Measurements from ENCODE around the gene RNLS.
"Not testable (repeated sequence)": the region's sequence is repeated elsewhere in the genome, so short reads cannot be mapped to it uniquely, and the experiment has no call there.

RNLS gene

DNA sequence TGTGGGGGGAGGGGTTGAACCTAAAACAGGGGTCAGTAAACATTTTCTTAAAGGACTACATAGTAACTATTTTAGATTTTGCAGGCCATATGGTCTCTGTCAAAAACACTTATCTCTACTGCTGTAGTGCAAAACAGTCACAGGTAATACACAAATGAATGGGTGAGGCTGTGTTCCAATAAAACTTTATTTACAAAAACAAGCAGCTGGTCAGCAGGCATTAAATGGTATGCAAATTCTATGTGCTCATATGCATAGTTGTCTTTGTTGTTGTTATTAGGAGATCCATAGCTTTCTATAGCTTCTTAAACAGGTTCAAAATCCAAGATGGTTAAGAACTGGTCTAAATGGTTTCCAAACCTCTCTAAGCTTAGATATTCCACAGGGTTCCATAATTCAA is 302.6 kb downstream of the RNLS start:
- H3K36me3 Mint-ChIP-seq (ENCODE audit: low read depth) = peaks cover 10% of the 10 kb centered on the region
- no peak overlapping the region for H3K27ac Mint-ChIP-seq
- peaks cover 24% of the 10 kb centered on the region for H3K4me1 Mint-ChIP-seq (ENCODE audit: low read depth)
- no peaks in the 10 kb centered on the region for H3K27me3 Mint-ChIP-seq (ENCODE audit: low read depth)
- no peak overlapping the region for H3K4me3 Mint-ChIP-seq
- peaks cover 6% of the 10 kb centered on the region for H3K9me3 Mint-ChIP-seq

DNA sequence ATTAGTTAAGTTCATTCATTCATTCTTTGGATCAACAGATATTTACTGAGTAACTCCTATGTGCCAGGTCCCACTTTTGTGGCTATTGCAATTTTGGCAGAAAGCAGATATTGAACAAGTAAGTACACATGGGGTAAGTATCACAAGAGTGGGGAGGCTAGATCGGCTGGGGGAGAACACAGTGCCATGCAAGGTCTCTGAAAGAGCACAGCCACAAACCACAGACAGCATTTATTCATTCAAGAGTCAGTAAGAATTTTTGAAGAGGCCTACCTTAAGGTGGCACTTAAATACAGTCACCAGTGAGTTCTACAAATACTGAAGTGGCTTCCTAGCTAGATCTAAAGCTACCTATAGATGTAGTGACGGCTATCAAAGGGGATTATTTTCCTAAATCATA is 304.2 kb downstream of the RNLS start:
- Mint-ChIP-seq H3K27me3 (ENCODE audit: low read depth) (no peaks in the 10 kb centered on the region), H3K36me3 (ENCODE audit: low read depth) (peaks cover 7% of the 10 kb centered on the region), H3K4me3 (no peak overlapping the region), H3K9me3 (peaks cover 6% of the 10 kb centered on the region), H3K27ac (no peak overlapping the region), H3K4me1 (ENCODE audit: low read depth) (peaks cover 27% of the 10 kb centered on the region)

DNA sequence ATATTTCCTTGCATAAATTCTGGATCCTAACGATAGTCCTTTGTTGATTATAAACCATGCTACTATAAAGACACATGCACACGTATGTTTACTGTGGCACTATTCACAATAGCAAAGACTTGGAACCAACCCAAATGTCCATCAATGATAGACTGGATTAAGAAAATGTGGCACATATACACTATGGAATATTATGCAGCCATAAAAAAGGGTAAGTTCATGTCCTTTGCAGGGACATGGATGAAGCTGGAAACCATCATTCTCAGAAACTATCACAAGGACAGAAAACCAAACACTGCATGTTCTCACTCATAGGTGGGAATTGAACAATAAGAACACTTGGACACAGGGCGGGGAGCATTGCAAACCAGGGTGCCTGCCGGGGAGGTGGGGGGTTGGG is 306.2 kb downstream of the RNLS start:
- not testable (repeated sequence) for H3K4me3 Mint-ChIP-seq; H3K9me3 Mint-ChIP-seq; H3K36me3 Mint-ChIP-seq (ENCODE audit: low read depth); H3K27ac Mint-ChIP-seq; H3K27me3 Mint-ChIP-seq (ENCODE audit: low read depth)
- peaks cover 37% of the 10 kb centered on the region for H3K4me1 Mint-ChIP-seq (ENCODE audit: low read depth)

DNA sequence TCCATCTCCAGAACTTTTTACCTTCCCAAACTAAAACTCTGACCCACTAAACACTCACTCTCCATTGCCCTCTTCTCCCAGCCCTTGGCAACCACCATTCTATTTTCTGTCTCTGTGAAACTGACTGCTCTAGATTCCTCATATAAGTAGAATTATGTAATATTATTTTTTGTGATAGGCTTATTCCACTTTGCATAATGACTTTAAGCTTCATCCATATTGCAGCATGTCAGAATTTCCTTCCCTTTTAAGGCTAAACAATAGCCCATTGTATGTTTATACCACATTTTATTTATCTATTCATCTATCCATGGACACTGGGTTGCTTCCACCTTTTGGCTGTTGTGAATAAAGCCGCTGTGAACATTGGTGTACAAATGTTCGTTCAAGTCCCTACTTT is 308.8 kb downstream of the RNLS start:
- Mint-ChIP-seq H3K36me3 (ENCODE audit: low read depth) (peaks cover 4% of the 10 kb centered on the region), H3K9me3 (peaks cover 6% of the 10 kb centered on the region), H3K4me3 (no peak overlapping the region), H3K4me1 (ENCODE audit: low read depth) (peaks cover 42% of the 10 kb centered on the region), H3K27me3 (ENCODE audit: low read depth) (no peaks in the 10 kb centered on the region), H3K27ac (no peak overlapping the region)

DNA sequence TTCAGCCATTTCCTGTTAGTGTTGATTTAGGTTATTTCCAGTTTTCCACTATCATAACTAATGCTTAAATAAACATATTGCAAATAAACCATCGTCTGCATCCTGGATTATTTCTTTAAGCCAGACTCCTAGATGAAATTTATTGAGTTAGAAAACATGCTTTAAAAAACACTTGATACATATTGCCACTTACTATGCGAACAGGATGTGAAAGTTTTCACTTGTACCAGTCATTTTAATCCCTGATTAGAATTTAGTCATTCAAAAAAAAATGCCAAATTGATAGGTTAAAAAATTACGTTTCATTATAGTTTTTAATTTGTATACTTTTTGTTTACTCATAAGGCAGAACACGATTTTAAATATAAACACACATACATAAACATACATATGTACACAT is 309.6 kb downstream of the RNLS start:
- H3K4me1 Mint-ChIP-seq (ENCODE audit: low read depth) = peaks cover 41% of the 10 kb centered on the region
- H3K4me3 Mint-ChIP-seq = no peak overlapping the region
- no peaks in the 10 kb centered on the region for H3K27me3 Mint-ChIP-seq (ENCODE audit: low read depth)
- H3K9me3 Mint-ChIP-seq = peaks cover 6% of the 10 kb centered on the region
- no peak overlapping the region for H3K27ac Mint-ChIP-seq
- peaks cover 3% of the 10 kb centered on the region for H3K36me3 Mint-ChIP-seq (ENCODE audit: low read depth)

DNA sequence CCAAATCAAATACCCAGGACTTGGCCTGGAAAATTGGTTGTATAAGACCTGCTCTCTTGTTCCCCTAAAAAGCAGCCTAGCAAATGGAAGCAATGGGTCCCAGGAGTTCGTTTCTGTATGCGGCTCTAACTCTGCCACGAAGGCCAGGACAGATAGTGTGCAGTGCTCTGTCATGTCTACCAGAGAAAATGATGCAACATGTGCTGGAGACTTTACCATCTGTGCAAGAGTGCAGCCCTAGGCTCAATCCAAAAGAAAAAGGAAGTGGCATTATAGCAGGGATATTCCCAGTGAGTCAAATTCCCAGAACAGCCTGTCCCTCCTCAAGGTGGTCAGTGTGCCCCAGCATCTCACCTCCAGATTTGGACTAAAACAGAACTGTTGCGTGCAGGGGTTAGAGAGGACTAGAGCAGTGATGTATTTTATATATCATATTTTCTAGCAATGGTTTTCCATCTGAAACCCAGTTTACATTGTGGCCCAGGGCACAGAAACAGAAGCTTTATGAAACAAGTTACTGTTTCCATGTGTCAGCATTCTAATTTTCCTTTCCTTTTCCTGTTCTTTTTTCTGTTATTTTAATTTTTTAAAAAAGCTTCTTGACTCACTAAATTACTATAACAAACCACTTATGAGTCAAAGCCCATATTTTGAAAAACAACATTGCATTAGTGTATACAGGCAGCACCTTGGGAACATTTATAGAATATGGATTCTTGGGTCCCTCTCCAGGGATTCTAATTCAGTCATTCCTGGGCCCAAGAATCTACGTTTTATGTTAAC is 311.2 kb downstream of the RNLS start:
- peaks cover 4% of the 10 kb centered on the region for H3K27me3 Mint-ChIP-seq (ENCODE audit: low read depth)
- H3K27ac Mint-ChIP-seq = peak overlapping the region; percentile 89
- H3K9me3 Mint-ChIP-seq = peaks cover 3% of the 10 kb centered on the region
- peak overlapping the region; percentile 56 for H3K4me3 Mint-ChIP-seq
- peaks cover 50% of the 10 kb centered on the region for H3K4me1 Mint-ChIP-seq (ENCODE audit: low read depth)
- peaks cover 6% of the 10 kb centered on the region for H3K36me3 Mint-ChIP-seq (ENCODE audit: low read depth)

DNA sequence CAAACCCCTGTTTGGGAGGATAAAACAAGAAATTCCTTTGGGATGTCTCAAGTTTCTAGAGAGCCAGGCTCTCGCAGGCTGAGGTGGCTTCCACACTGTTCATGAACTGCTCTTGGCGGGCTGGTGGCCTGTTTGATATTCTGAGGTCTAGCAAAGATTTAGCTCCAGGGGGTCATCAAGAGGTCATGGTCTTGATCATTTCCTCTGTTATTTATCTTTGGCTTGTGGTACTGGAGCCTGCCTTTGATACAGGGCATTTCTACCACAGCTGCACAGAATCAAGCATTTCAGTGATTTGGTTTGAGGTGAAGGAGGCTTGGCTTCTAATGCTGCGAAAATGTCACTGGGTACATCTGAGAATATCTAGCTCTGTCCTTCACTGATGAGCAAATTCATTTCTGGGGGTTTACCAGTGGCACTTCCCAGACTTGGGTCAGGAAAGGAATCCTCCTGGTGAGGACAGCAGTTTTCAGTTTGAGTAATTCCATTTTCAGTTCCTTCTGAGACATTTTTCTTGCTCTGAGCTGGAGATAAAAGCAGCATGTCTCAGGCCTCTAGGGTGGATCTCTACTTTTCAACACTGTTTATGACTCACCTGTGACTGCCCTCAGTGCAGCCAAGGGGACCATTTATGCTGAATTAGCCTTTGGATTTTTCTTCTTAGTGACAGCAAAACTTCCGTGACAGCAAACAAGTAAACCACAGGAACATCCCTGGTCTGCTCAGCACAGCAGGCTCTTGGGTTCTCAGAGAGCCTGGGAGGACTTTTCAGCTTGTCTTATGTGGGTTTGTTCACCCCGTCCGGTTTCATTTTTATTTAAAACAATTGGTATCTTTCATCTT is 312.0 kb downstream of the RNLS start:
- Mint-ChIP-seq H3K9me3 (no peaks in the 10 kb centered on the region), H3K27ac (peak overlapping the region; percentile 89), H3K36me3 (ENCODE audit: low read depth) (peaks cover 5% of the 10 kb centered on the region), H3K4me3 (peak overlapping the region; percentile 56), H3K27me3 (ENCODE audit: low read depth) (peaks cover 4% of the 10 kb centered on the region), H3K4me1 (ENCODE audit: low read depth) (peaks cover 57% of the 10 kb centered on the region)

DNA sequence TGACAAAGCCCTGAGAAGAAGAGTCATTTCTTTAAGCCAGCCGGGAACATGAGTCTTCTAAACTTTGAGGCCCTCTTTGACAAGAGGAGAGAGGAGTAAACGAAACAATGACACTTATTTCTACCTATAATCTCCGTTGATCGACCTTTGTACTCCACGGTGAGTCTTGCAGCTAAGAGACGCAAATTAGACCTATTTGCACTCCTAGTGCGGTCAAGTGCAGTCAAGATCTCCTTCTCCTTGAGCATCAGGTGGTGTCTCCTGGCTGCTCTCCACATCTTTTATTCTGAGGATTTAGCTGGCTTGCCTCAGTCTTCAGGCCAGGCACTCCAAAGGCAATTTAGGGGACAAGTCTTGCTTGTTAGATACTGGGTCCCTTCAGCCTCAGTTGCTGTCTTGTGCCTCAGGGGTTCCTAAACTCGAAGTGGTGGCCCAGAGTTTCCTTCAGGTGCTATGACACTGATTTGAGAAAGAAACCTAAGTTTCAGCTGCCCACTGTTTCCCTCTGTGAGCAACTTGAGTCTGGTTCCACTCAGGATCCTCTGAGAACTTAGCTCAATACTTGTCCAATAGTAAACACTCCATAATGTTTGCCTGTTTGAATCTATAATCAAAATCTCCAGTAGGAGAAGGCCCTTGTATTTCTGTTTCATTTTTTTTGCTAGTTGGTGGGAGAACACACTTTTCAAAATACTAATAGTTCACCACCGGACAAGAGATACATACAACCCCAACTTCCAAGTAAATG is 312.9 kb downstream of the RNLS start:
- H3K4me1 Mint-ChIP-seq (ENCODE audit: low read depth) = peaks cover 59% of the 10 kb centered on the region
- no peak overlapping the region for H3K4me3 Mint-ChIP-seq

DNA sequence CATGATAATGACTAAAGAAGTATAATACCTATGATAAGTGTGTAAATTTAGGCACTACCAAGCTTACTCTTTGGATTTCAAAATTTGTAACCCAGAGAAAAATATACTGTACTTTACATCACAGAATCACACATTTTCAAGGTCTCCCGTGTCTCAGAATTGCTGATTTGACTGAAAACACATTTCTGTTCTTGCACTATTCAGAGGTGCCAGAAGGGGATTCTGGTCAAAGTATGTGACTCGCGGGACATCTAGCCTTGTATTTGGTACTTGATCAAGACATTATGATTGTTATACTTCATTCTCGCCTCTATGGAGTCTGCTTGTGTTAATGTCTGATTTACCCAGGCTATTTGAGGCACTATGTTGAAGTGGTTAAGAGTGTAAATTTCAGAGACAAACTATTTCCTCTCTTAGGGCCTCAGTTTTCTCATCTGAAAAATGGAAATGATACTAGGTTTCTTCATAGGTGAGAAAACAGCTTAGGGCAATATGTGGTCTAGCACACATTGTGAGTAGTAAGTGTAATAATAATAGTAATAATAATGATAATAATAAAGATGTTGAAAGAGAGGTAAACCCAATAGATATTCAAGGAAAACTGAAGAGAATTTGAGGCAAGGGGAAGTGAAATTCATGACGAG is 320.4 kb downstream of the RNLS start:
- peaks cover 25% of the 10 kb centered on the region for H3K9me3 Mint-ChIP-seq
- H3K4me3 Mint-ChIP-seq = no peak overlapping the region

More for the DNA sequence above, 312.9 kb downstream of the RNLS start:
- Mint-ChIP-seq H3K27me3 (ENCODE audit: low read depth) (peaks cover 11% of the 10 kb centered on the region), H3K27ac (peak overlapping the region; percentile 89), H3K9me3 (peaks cover 4% of the 10 kb centered on the region), H3K36me3 (ENCODE audit: low read depth) (peaks cover 5% of the 10 kb centered on the region)

DNA sequence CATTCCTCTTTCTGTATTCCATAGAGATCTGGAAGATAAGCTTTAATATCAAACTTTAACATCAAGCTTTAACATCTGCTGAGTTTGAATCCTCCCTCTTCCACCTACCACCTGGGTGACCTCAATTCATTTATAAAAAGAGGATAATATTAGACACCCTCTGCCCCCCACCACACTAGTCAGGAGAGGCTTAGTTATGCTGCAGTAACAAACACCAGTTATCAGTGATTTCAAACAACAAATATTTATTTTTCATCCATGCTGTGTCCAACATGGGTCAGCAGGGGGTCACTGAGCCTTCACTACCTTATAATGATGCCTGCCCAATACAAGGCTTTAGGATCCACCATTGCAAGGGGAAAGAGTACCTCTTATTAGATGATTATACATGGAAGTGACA is 322.0 kb downstream of the RNLS start:
- H3K27me3 Mint-ChIP-seq (ENCODE audit: low read depth) = peaks cover 19% of the 10 kb centered on the region
- no peak overlapping the region for H3K27ac Mint-ChIP-seq
- peaks cover 12% of the 10 kb centered on the region for H3K4me1 Mint-ChIP-seq (ENCODE audit: low read depth)
- no peak overlapping the region for H3K4me3 Mint-ChIP-seq
- H3K9me3 Mint-ChIP-seq = peaks cover 25% of the 10 kb centered on the region
- H3K36me3 Mint-ChIP-seq (ENCODE audit: low read depth) = peaks cover 4% of the 10 kb centered on the region

More for the DNA sequence above, 320.4 kb downstream of the RNLS start:
- Mint-ChIP-seq H3K4me1 (ENCODE audit: low read depth) (peaks cover 25% of the 10 kb centered on the region), H3K27ac (no peak overlapping the region), H3K36me3 (ENCODE audit: low read depth) (peaks cover 6% of the 10 kb centered on the region), H3K27me3 (ENCODE audit: low read depth) (peaks cover 23% of the 10 kb centered on the region)

DNA sequence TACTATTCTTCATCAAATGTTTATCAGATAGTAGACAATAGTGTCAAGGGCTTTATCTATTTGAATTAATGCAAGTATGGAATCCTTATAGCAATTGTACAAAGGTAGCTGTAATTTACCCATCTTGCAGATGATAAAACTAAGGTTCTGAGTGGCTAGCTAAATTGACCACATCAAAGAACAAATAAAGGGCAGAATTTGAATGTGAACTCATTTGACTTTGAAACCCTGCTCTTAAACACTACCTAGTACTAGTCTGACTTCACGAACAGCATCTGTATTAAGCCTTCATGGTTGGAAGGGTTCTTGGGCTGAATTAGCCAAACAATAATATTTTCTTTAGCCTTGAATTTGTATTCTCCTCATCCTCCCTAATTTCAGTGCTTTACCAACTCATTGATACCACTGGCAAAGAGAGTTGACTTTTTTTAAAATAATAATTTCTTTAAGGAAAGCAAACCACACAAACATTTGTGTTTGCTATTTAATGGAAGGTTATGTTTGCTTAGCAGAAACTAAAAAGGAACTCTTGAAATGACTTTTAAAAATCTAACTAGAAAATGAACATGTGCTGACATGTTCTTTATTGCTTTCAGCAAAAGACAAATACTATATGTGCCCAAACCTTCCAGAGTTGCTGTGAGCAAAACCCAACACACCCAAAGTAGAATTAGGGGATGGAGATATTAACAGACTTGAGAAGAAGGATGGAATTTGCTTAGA is 322.6 kb downstream of the RNLS start:
- Mint-ChIP-seq H3K36me3 (ENCODE audit: low read depth) (peaks cover 4% of the 10 kb centered on the region), H3K9me3 (peaks cover 24% of the 10 kb centered on the region), H3K4me3 (no peak overlapping the region), H3K27ac (no peak overlapping the region), H3K4me1 (ENCODE audit: low read depth) (peaks cover 12% of the 10 kb centered on the region), H3K27me3 (ENCODE audit: low read depth) (peaks cover 14% of the 10 kb centered on the region)

DNA sequence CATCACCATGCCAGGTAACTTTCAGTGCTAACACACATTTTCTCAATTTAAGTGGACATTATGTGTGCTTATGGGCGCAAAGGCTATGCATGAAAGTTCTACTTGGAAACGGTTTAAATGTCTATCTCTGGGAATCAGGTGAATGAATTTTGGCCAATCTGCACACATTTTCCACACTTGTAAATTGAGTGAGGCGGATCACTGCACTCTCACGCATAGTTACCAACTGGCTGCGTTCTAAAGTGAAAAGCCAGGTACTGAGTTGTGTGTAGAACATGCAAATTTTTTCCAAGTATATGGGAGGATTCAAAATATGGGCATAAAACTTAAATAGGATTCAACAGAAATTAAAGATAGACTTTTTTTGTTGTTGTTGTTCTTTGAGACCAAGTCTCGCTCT is 323.7 kb downstream of the RNLS start:
- no peak overlapping the region for H3K4me3 Mint-ChIP-seq
- H3K4me1 Mint-ChIP-seq (ENCODE audit: low read depth) = peaks cover 10% of the 10 kb centered on the region
- H3K27ac Mint-ChIP-seq = no peak overlapping the region
- H3K36me3 Mint-ChIP-seq (ENCODE audit: low read depth) = peaks cover 4% of the 10 kb centered on the region
- peaks cover 12% of the 10 kb centered on the region for H3K9me3 Mint-ChIP-seq
- peaks cover 6% of the 10 kb centered on the region for H3K27me3 Mint-ChIP-seq (ENCODE audit: low read depth)

DNA sequence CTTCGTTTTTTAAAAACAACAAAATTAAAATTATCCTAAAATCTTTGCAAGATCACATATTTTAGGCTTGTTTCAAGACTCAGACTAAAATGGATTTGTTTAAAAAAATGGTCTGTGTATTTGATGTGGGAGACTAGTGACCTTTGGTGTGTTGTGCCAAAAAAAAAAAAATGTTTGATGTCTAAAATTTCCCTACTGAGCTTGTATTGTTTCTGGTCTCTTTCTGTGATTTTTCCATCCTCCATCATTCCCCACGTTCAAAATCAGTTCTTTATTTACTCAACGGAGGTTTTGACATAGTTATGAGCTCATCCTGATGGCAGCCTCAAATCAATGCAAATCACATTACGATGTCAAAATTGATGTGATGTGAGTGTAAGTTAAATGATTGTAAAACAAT is 326.2 kb downstream of the RNLS start:
- Mint-ChIP-seq H3K4me1 (ENCODE audit: low read depth) (peaks cover 15% of the 10 kb centered on the region), H3K27ac (no peak overlapping the region), H3K4me3 (no peak overlapping the region), H3K27me3 (ENCODE audit: low read depth) (no peaks in the 10 kb centered on the region), H3K36me3 (ENCODE audit: low read depth) (peaks cover 4% of the 10 kb centered on the region), H3K9me3 (peaks cover 10% of the 10 kb centered on the region)

Data from T-helper 1 cell treated with Interleukin-12 subunit alpha and Interleukin-12 subunit beta and Interleukin-4 antibody, amounts not matched to agents 30 μg/mL and 1 μg/mL, for 36 hours (primary cell).